GM12865 (cell line): Measurements from ENCODE around the gene HIRA.
A peak's percentile ranks its signal among the peaks of the same experiment; 100 is the strongest.

Source experiments
- DNase-seq: peaks from one replicate; pipeline ENCODE4 v3.0.0; 2010; ENCODE audit warnings: low read depth
- H3K4me3 ChIP-seq: 2 replicates; pipeline ENCODE4 v1.5.1; 2011; ENCODE audit warnings: mild to moderate bottlenecking, low read depth, low read length, control low read depth
- TF ChIP-seq, protein P1 (sequence below): IDR thresholded peaks from 2 replicates; pipeline ENCODE4 v1.5.1; 2011; ENCODE audit warnings: low read length, control low read depth, low read depth, inconsistent platforms; ENCODE audit not compliant: insufficient read depth; ENCODE audit errors: missing control alignments

HIRA gene, protein sequence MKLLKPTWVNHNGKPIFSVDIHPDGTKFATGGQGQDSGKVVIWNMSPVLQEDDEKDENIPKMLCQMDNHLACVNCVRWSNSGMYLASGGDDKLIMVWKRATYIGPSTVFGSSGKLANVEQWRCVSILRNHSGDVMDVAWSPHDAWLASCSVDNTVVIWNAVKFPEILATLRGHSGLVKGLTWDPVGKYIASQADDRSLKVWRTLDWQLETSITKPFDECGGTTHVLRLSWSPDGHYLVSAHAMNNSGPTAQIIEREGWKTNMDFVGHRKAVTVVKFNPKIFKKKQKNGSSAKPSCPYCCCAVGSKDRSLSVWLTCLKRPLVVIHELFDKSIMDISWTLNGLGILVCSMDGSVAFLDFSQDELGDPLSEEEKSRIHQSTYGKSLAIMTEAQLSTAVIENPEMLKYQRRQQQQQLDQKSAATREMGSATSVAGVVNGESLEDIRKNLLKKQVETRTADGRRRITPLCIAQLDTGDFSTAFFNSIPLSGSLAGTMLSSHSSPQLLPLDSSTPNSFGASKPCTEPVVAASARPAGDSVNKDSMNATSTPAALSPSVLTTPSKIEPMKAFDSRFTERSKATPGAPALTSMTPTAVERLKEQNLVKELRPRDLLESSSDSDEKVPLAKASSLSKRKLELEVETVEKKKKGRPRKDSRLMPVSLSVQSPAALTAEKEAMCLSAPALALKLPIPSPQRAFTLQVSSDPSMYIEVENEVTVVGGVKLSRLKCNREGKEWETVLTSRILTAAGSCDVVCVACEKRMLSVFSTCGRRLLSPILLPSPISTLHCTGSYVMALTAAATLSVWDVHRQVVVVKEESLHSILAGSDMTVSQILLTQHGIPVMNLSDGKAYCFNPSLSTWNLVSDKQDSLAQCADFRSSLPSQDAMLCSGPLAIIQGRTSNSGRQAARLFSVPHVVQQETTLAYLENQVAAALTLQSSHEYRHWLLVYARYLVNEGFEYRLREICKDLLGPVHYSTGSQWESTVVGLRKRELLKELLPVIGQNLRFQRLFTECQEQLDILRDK

DNA sequence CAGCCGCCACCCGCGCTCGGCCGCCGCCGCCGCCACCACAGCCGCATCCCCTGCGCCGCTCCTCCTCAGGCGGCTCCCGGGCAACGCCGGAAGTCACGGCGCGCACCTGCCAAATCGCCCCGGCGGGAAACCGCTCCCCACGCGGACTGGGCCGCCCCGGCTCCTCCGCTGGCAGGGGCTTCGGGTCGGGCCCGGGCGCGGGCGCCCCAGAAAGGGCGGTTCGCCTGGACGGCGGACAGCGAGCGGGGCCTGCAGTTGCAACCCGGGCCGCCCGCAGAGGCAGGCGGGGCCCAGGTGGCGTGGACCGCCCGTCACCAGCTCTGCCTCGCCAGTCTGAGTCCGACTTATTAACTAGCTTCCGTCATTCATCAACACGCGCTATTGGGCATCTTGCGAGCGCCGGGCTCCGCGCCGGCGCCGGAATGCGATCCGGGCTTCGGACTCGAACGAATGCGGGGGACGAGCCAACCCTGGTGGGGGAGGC is at the start of gene HIRA:
TSS of gene HIRA (minus strand) at position 85 of the 484 bp plus-strand sequence. CDS start 257 bp downstream, outside the sequence.
- peak; percentile 90 for DNase-seq
- TF ChIP-seq, protein P1, sequence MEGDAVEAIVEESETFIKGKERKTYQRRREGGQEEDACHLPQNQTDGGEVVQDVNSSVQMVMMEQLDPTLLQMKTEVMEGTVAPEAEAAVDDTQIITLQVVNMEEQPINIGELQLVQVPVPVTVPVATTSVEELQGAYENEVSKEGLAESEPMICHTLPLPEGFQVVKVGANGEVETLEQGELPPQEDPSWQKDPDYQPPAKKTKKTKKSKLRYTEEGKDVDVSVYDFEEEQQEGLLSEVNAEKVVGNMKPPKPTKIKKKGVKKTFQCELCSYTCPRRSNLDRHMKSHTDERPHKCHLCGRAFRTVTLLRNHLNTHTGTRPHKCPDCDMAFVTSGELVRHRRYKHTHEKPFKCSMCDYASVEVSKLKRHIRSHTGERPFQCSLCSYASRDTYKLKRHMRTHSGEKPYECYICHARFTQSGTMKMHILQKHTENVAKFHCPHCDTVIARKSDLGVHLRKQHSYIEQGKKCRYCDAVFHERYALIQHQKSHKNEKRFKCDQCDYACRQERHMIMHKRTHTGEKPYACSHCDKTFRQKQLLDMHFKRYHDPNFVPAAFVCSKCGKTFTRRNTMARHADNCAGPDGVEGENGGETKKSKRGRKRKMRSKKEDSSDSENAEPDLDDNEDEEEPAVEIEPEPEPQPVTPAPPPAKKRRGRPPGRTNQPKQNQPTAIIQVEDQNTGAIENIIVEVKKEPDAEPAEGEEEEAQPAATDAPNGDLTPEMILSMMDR, result no peak

DNA sequence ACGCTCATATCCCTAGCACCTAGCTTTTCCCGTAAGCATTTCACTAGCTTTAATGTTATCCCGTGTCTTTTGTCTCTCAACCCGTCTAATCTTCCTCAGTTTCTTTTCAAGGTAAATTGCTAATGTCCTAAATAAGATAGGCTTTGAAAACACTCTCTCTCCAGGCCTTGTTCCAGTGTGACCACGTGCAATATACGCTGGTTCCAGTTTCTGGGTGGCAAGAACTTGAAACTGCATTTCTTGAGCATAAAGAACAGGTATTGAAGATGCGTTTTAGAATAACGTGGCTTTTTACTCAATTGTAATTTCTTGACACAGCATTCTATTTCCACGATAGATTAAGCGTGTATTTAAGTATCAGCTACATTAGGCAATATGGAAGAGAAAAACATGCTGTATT is 49.3 kb upstream of the HIRA start:
- TF ChIP-seq, protein P1, result no peak
- peak overlapping the region; percentile 74 for H3K4me3 ChIP-seq
- no peak for DNase-seq

More for the DNA sequence above, at the start of gene HIRA:
- peak within 1 kb of the TSS; percentile 94 for H3K4me3 ChIP-seq

DNA sequence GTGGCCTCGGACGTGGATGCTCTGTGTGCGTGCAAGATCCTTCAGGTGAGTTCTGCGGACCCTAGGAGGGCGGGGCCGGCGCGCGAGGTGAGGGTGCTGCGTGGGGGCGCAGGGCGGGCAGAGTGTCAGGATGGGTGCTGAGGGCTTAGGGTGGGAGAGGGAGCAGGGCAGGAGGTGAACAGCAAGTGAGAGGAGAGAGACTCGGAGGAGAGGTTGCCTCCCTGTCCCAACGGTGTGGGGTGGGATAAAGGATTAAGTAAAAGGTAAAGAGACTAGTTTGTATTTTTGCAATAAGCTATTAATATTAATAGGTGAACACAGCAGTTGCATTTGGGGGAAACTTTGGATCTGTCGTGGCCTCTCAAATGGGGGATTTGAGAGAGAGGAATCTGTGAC is 48.6 kb upstream of the HIRA start:
- H3K4me3 ChIP-seq, result peak overlapping the region; percentile 74
- no peak for DNase-seq
- TF ChIP-seq, protein P1, result no peak

DNA sequence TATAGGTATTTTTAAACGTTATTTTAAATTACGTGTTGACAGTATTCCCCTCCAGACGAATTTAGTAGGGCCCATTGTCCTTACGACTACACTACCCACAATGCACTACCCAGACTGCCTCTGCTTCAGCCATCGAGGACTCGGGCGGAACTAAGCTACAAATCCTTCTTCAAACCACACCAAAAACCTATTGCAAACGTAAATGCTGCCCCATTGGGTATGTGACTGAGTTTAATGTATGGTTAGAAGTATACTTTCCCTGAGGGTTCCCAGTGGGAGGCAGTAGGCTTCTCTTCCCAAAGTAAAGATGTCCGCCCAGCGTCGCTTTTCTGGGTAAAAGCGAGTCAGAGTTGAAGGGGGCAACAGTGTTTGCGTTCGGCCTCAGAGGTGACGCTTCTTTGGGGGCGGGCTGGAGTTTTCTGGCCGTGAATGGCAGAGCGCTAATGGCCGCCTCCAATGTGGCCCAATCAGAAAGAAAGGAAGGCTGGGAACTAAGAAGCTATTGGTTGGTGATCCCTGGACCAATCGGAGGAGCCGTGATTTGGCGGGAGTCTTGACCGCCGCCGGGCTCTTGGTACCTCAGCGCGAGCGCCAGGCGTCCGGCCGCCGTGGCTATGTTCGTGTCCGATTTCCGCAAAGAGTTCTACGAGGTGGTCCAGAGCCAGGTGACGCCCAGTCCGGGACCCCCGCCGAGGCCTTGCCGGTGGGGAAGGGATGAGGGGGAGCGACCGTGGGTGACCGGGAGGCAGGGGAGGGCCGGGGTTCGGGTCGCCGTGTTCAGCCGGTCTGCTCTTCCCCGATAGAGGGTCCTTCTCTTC is 48.0 kb upstream of the HIRA start, which contains the start of gene CDC45:
TSS of gene CDC45 (plus strand) at position 566 of the 818 bp plus-strand sequence. CDS start at position 615, 49 bp downstream.
- peak; percentile 98 for DNase-seq
- H3K4me3 ChIP-seq, result peak within 1 kb of the TSS; percentile 74
- TF ChIP-seq, protein P1, result no peak

DNA sequence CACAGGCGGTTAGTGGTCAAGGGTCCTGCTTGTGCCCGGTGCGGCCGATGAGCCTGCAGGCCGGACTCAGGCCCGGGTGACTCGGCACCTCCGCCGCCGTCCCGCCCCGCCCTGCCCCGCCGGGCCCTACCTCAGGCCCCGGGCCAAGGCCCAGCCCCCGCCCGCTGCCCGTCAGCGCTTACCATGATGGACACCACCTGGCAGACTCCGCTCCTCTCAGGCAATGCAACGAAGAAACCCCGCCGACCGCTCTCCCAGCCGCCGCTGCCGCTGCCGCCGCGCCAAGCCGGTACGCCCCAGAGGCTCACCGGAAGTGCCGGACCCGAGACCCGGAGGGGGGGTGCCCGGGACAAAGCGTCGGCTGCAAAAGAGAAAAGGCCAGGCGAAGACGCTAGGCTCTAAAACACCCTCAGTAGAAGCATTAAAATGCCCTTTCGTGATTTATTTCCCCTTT is 47.4 kb upstream of the HIRA start, which contains the start of gene UFD1:
TSS of gene UFD1 (minus strand) at position 293 of the 454 bp plus-strand sequence. CDS start at position 185, 108 bp downstream.
- peak within 1 kb of the TSS; percentile 74 for H3K4me3 ChIP-seq
- TF ChIP-seq, protein P1, result no peak
- peak; percentile 91 for DNase-seq
